DMS53 (cell line): ENCODE results near the gene TMOD1.
"Not testable (repeated sequence)": the region's sequence is repeated elsewhere in the genome, so short reads cannot be mapped to it uniquely, and the experiment has no call there.

Source experiments
- DNase-seq: peaks from one replicate; lab custom pipeline; 2025; lab: John Stamatoyannopoulos, UW

Gene TMOD1

DNA sequence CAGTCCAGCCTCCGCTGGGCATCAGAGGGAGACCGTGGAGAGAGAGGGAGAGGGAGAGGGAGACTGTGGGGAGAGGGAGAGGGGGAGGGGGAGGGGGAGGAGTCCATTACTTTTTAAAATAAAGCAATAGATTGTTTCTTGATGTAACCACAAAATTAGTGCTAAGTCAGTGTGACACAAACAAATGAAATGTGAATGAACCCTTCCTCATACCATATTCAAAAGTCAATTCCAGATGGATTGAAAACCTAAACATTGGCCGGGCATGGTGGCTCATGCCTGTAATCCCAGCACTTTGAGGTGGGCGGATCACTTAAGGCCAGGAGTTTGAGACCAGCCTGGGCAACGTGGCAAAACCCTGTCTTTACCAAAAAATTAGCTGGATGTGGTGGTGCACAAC, 2.6 kb upstream of the TMOD1 start:
- DNase-seq: not testable (repeated sequence)

DNA sequence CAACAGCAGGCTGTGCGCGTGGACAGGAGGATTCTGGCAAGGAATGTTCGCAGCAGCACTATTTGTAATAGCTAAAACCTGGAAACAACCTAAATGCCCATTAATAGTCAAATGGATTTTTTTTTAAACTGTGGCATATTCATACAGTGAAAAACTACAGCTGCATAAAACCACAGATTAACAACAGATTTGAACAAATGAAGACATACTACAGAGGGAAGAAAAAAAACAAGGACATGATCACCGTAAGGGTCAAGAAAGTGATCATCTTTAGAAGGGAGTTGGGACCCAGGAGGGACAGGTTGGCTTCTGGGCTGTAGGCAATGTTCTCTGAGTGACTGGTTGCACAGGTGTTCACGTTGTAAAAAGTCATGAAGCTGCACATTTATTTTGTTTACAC, 1.2 kb upstream of the TMOD1 start:
- no peak for DNase-seq

DNA sequence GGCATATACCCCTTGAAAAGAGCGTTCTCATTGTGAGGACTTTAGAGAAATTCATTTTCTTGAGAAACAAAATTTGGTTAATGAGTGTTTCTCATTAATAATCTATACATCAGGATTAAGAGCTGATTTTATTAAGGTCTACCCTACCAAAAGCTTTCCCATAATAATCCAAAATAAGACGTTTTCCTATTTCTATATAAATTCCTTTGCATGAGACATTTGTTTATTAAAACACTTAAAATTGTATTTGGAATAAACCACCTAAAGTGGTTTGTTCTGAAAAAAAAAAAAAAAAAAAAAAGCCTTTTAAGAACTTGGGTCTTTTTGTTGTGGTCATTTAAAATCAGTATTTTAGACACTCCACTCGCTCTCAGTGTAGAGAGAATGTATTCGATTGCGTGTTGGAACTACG, 695 bp upstream of the TMOD1 start:
- no peak for DNase-seq

DNA sequence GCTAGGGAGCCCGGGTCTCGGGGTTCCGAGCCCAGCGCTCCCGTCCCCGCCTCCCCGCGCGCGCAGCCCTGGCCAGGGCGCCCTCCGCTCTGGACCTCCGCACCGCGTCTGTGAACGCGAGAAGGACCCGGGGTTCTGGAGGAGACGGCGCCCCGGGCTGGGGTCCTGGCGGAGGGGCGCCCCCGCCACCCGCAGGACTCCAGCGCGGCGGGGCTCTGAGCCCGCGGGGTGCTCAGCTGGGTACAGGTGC, 431 bp downstream of the TMOD1 start:
- no peak for DNase-seq

DNA sequence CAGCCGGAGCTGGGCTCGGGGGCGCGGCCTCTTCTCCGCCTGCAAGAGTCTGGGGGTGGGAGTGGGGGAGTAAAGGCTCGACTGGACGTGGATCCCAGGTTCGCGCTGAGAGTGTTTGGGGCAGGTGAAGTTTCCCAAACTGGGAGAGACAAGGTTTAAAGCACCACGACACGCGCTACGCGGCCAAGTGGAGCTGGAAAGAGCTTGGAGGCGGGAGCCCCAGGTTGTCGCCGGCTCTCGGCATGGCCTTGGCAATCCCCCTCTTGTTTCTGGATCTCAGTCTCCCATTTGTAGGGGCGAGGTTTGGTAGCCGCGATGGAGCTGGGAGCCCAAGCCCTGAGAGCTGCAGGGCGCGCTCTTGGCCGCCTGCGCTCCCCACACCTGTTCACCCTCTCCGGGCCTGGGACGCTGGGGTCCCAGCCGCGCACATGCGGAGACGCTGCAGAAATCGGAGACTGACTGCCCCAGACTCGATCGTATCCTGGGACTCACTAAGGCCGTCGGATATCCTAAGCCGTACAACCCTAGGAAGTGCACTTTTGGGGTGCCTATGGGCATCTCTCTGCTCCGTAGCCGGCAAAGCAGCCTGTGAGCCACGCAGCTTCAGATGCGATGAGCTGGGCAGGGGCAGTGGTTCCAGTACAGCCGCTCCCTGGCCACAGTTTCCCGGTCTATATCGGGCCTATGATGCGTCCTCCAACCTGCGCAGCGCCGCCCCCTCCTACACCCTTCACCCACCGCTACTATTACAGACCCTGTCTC, 937 bp downstream of the TMOD1 start:
- peak; percentile 42 for DNase-seq

DNA sequence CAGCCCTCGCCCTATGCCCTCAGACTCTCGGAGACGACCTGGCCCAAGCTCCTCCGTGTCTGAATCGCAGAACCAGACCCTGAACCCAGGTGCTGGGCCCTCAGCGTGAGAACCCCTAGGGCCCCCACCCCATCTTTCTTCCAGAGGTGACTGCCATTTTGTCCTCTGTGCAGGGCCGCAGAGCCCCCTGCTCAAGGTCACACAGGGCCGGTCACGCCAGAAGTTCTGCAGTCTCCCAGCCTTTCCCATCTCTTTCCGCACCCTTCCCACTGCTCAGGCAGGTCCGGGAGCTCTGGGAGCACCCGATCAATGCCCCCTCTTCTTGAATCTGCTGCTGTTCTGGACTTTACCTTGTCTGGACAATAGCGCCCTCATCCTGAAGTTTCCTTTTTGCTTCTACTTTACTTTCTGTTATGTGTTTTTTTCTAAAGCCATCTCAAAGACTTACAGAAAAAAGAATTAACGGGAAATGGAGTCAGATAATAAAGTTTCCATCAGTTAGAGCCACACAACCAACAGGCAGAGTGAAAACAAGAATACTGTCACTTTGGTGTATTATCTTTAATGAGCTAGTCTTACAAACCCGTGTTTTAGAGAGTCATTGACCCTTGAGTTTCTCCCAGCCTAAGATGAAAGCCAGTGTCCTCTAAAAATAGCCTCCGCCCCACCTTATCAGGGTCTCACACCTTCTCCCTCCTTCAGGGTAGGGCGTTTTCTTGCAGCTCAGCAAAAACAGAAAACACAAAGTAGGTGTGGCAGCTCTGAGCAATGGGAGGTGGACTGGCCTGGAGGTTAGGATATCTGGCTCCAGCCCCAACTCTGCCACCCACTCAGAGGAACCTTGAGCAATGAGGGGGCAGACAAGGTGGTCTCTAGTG, 1.8 kb downstream of the TMOD1 start:
- DNase-seq: no peak

DNA sequence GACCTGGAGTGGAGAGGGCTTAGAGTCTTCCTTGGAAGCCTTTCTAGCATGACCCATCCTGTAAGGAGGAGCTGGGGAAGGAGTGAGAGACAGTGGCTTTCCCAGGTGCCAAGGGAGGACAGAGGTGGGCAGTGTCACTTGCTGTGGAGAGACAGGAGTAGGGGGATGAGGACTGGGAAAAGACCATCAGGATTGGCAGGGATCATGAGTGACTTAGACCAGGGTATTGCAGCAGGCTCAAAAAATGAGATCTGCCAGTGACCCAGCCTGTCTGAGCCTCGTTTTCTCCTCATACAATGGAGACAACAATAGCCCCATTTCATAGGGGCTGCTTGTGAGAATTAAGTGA, 2.4 kb downstream of the TMOD1 start:
- no peak for DNase-seq

DNA sequence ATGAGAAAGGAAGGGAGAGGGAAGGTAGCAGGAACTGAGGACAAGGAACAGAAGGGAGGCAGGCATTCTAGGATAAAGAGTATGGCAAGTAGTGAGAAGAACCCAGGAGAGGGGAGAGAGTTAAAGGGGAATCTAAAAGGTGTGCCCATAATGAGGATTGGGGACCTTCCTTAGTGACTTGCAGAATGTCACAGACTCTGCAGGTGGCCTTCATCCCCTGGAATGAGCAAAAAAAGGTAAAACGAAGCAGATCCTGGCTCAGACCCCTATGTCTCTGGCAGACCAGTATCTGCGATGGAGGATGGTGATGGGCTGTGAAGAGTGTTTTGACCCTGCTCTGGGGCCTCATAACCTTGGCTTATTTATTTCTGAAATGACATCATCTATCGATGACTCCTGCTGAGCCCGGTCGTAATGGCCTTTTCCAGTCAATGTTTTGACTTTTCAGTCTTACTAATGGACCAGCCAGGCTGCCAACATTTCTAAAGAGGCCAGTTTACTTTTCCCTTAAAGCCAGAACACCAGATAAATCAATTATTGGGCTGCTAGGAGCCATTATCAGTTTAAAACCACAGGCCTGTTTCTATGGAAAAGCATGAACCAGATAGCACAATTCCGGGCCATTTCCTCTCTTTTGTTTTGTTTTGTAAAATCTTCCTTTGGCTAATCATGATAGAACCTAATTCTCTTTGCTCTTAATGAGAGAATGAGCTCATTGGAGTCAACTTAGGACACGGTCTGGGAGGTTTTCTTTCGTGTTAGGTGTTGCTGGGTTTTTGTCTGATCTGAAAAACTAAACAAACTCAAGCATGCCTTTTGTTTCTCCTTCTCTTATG, 3.1 kb downstream of the TMOD1 start:
- no peak for DNase-seq

DNA sequence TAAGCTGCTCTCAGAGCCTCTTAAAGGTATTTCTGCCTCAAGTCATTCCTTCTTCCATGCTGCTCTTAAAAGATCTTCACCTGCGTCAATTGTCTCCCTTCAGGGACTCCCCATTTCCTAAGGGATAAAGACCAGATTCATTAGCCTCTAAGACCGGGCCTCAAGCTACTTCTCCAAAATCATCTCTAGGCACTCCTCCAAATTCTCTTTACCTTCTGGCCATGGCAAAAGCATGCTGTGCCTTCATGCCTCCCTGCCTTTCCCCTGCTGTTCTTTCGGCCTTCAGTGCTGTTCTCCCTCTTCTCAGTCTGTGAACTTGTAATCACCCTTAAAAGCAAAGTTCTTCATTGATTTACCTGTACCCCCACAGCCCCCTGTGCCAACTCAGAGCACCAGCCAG, 4.4 kb downstream of the TMOD1 start:
- DNase-seq: no peak

DNA sequence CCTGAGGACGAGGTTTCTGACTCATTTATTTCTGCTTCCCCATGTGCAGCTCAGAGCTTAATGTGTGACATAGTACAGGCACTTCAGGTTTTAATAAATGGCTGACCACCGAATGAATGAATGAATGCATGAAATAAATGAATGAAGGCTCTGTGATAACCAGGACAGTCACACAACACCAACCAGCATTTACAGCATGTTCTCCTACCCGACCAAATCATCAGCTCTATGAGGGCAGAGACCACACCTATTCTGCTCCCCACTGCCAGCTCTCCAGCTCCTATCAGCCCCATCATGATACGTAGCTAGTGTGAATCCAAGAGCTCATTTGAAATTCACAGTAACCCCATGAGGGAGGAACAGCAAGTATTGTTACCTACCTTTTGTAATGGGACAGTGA, 4.8 kb downstream of the TMOD1 start:
- DNase-seq: no peak

DNA sequence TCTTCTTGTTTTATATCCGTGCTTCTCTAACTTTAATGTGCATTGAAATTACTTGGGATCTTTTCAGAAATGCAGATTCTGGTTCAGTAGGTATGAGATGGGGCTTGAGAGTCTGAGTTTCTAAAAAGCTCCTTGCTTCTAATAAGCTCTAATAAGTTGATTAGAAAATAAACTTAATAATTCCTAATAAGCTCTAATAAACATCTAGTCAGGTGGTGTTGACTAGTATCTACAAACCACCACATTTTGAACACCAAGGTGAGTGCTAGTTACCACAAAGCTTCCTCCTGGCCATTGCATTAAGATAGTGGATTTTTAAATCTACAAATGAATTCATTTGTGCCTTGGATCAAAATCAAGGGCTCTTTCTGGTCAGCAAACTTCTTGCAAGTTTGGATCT, 5.3 kb downstream of the TMOD1 start:
- DNase-seq: no peak

DNA sequence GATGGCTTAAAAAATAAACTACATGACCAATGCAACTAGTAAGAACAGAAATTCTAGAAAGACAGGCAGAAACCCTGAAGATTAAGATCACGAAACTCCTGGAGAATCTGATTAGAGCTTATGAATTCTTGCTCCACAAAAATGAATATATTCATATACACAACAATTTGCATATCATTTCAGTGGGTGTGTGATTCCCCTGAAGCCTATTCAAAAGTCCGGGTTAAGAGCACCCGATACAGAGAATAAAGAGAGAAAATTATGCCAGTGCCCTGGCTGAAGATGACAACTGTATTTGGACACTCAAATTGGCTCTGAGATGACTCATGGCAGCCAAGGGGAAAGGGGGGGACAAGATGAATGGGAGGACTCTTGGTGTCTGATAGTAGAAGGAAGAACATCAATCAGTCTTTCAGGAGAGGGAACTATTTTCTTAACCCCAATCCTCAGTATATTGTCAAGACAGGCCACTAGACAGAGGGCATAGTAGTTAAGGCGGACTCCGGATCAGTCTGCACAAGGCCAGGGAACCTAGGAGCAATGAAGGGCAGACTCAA, 6.0 kb downstream of the TMOD1 start:
- no peak for DNase-seq

DNA sequence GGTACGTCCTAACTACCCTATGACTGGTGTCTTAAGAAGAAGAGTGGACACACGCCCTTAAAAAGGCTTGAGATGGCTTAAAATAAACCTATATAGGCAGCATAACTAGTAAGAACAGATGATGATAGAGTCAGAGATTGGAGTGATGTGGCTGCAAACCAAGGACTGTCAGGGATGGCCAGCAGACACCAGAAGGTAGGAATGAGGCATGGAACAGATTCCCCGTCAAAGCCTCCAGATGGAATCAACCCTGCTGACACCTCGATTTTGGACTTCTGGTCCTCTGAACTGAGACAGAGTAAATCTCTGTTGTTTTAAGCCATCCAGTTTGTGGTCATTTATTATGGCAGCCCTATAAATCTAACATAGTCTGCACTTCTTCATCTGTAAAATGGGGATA, 7.4 kb downstream of the TMOD1 start:
- DNase-seq: no peak

DNA sequence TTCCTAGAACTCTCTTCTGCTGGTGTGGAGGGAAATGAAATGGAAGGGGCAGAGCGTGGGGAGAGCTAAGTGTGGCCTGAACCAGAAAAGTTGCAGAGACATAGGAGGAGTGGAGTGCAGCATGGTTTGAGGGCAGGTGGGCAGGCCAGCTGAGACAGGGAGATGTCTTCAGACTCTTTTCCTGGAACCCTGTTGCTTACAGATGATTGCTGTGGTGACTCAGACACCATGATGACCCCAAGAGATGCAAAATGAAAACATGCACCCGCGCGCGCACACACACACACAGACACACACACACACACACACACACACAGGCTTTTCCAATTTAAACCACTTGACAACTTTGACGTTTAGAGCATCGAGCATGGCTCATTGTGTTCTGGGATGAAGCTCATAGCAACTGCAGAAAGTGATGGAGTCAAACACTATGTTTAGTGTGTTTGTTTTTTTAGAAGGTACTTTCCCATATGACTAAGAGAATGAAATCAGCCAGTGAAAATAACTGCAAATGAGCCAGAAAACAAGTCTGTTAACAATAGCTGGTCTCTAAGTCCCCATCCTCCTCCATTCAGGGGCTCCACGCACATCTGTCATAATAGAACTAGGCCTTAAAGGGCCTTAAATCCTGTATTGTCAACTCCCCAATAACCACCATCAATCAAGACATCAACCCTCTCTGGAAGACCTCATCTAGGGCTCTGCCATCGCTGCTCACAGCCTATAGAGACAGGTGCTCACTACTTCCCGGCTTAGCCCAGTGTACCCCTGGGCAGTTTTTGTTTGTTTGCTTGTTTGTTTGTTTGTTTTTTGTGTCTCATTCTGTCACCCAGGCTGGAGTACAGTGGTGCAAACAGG, 9.6 kb downstream of the TMOD1 start:
- DNase-seq: peak; percentile 71

DNA sequence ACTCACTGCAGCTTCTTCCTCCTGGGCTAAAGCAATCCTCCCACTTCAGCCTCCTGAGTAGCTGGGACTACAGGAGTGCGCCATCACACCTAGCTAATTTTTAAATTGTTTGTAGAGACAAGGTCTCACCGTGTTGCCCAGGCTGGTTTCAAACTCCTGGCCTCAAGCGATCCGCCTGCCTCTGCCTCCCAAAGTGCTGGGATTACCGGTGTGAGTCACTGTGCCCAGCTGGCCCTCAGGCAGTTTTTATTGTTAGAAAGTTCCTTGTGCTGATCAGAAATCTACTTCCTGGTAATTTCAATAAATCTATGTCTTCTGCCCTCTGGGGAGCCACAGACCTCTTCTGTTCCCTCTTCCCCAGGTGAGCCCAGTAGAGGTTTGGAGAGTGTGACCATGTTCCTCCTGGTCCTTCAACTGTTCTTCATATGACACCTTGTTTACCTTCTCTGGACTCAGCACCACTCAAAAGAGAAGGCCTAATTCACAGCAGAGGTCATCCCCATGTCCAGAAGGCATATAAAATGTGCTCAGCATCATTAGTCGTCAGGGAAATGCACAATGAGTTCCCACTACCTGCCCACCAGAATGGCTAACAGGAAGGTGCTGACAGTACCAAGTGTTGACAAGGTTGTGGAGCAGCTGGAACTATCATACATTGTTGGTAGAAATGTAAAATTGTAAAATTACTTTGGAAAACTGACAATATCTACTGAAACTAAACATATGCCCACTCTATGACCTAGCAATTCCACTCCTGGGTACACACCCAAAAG, 10.4 kb downstream of the TMOD1 start:
- peak; percentile 45 for DNase-seq

DNA sequence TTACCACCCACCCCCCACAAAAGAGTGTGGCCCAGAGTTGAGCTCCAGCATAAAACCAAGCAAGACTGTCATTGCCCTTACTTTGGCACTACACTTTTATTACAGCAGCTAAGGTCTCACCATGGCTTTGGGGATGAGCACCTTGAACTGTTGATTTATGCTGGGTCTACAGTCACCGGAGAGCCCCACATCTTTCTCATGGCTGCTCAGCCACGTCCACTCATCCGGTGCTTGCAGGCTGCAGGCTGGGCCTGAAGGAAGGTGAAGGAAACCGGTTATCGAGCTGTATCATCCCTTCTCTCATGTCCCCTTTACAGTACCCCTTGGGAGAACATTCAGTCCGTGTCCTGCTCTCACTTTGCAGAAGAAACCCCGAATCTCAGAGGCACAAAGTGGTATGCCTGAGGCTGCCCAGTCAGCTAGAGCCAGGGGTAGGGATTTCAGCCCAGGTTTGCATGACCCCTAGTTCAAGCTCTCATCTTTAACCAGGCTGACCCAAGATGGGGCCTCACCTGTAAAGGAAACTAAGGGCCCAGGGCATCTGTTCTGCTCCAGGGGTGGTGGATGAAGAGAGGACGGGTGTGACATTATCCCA, 11.6 kb downstream of the TMOD1 start:
- DNase-seq: no peak

DNA sequence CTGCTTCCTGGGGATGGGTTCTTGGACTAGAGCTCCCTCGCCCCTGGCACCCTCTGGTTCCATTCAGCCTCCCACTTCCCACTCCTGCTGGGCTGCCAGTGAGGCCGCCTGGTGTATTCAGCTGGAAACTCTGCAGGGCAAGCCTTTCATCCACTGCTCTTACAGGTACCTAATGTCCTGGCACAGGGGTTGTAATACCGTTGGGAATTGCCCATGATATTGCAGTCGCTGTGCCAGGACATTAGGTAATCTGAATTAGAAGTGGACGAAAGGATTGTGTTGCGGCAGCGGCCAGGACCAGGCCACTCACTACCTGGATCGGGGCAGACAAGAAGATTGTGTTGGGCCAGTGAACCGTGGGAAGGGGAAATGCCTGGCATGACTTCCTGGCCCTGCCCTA, 13.1 kb downstream of the TMOD1 start:
- DNase-seq: no peak

DNA sequence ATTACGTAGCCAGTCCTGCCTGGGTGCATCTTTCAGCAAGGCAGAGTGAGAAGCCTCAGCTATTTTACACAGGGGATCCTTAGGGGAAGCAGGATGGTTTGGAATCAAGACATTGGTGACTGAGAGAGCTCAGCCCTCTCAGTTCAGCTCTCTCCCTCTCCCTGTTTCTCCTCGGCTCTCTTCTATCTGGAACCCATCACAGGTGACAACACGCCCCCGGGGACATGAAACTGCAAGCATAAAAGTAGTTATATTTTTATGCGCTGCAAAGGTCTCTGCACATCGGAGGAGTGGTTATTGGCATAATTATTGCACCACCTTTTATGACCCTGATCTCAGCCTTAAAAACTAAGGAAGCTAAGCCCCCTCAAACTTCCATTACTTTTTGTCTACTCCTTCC, 14.2 kb downstream of the TMOD1 start:
- DNase-seq: no peak

DNA sequence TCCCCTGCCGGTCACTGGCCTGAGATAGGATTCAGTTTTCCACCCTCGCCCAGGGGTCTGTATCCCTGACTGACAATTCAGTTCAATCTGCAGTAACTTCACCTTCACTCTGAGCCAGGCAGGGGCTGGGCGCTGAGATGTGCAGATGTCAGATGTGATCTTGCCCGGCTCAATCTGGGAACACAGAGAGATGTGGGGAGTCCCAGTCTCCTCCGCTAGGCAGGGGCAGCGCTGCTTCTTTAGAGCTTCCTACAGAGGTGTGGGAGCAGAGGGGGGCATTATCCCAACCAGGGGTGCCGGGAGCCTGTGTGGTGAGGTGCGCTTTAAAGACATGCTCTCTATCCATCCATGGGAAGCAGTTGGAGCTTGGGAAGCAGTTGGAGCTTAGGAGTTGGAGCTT, 14.6 kb downstream of the TMOD1 start:
- no peak for DNase-seq

DNA sequence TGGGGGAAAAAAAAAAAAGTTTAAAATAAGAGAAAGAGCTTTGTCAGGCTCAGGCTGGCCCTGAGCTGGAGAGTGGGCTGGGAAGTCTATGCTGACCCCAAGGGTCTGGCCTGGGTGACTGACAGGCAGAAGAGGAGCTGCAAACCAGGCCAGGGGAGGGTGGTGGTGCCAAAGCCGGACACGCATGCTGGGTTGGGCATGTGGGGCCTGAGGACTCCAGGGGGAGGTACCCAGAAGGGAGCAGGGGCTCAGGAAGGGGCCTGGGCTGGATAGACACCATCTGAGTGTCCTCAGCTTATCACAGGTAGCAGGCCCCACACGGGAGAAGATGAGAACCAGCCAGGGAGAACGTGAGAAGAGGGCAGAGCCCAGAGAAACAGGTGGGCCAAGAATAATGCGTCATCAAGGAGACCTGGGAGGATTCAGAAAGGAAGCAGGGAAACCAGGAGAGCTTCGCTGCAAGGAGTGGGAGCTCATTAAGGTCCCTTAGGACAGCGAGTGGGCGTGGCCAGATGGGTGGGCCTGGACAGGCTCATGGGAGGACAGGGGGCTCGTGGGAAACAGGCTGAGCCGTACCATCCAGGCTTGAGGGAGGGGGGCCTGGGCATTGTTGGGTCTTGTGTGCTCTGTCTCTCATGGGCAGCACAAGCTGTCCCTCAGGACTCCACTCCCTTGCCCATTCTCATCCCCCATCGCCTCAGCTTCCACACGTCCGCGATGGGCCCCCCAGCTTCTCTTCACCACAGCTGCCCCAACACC, 16.0 kb downstream of the TMOD1 start:
- no peak for DNase-seq
